HepG2 (cell line): ENCODE measurements around the gene CSTPP1. TPM values are rescaled to one million over a fixed set of nuclear protein-coding genes. Genes with fewer than 3 reads are reported as not detected.

Source experiments
- CCAR2 ChIP-seq: fragments of 200-400 bp; formaldehyde crosslinking; optimal IDR thresholded peaks from 2 replicates; pipeline ENCODE3; 2018; ENCODE audit warnings: low read depth, mild to moderate bottlenecking, low read length, moderate library complexity
- ESRRA ChIP-seq: sonication (generic); formaldehyde crosslinking; IDR thresholded peaks from 2 replicates; pipeline ENCODE4 v1.5.1; 2020; ENCODE audit warnings: mild to moderate bottlenecking, low read depth, missing genetic modification reagents
- FOXA3 ChIP-seq: IDR thresholded peaks from 2 replicates; pipeline ENCODE4 v1.6.1; 2016; ENCODE audit warnings: missing genetic modification reagents, missing compliant biosample characterization
- FOXC1 ChIP-seq: sonication (generic); formaldehyde crosslinking; IDR thresholded peaks from 2 replicates; pipeline ENCODE4 v1.8.0; 2022; ENCODE audit warnings: mild to moderate bottlenecking, missing genetic modification reagents, borderline replicate concordance
- FOXJ3 ChIP-seq: sonication (generic); formaldehyde crosslinking; IDR thresholded peaks from 2 replicates; pipeline ENCODE4 v1.4.0; 2020; ENCODE audit warnings: missing genetic modification reagents, mild to moderate bottlenecking, borderline replicate concordance
- FOXO1 ChIP-seq: sonication (generic); formaldehyde crosslinking; IDR thresholded peaks from 2 replicates; pipeline ENCODE4 v1.4.0; 2020; ENCODE audit warnings: missing genetic modification reagents
- MAX ChIP-seq: IDR thresholded peaks from 2 replicates; pipeline ENCODE4 v1.6.1; 2012; ENCODE audit warnings: inconsistent platforms
- NCOA2 ChIP-seq: sonication (generic); formaldehyde crosslinking; IDR thresholded peaks from 2 replicates; pipeline ENCODE4 v1.8.0; 2022; ENCODE audit warnings: inconsistent platforms
- RERE ChIP-seq: IDR thresholded peaks from 2 replicates; pipeline ENCODE4 v1.6.1; 2016; ENCODE audit warnings: low read depth, missing genetic modification reagents, missing compliant biosample characterization
- SRSF1 ChIP-seq: fragments of 200-400 bp; formaldehyde crosslinking; optimal IDR thresholded peaks from 2 replicates; pipeline ENCODE3; 2017; ENCODE audit warnings: mild to moderate bottlenecking, low read depth, low read length, moderate library complexity
- TCF12 ChIP-seq, 2 experiments: fragments of 450-650 bp in 1 of 2; sonication (generic) in 1 of 2; formaldehyde crosslinking in 1 of 2; IDR thresholded peaks; 2 replicates each; pipeline versions ENCODE4 v1.6.1 to v1.8.0; 2017 to 2022; ENCODE audit warnings: antibody characterized with exemption in 1 of 2, mild to moderate bottlenecking in 1 of 2, missing genetic modification reagents in 1 of 2, moderate library complexity in 1 of 2
- THAP11 ChIP-seq: IDR thresholded peaks from 2 replicates; pipeline ENCODE4 v1.6.1; 2016; ENCODE audit warnings: missing biosample characterization, missing genetic modification reagents
- ZBTB2 ChIP-seq: sonication (generic); formaldehyde crosslinking; IDR thresholded peaks from 2 replicates; pipeline ENCODE4 v1.8.0; 2022; ENCODE audit warnings: low read depth, missing genetic modification reagents
- ZFP41 ChIP-seq: sonication (generic); formaldehyde crosslinking; IDR thresholded peaks from 2 replicates; pipeline ENCODE4 v1.4.0; 2020; ENCODE audit warnings: mild to moderate bottlenecking, missing genetic modification reagents, borderline replicate concordance
- ZNF101 ChIP-seq: sonication (generic); formaldehyde crosslinking; IDR thresholded peaks from 2 replicates; pipeline ENCODE4 v1.4.0; 2020; ENCODE audit warnings: mild to moderate bottlenecking, low read depth, missing genetic modification reagents, borderline replicate concordance
- ZNF224 ChIP-seq: sonication (generic); formaldehyde crosslinking; IDR thresholded peaks from 2 replicates; pipeline ENCODE4 v1.5.0; 2020; ENCODE audit warnings: mild to moderate bottlenecking, missing genetic modification reagents
- ZNF256 ChIP-seq: sonication (generic); formaldehyde crosslinking; conservative IDR thresholded peaks from 2 replicates; pipeline ENCODE4 v1.4.0; 2020; ENCODE audit warnings: missing genetic modification reagents
- ZNF333 ChIP-seq: sonication (generic); formaldehyde crosslinking; IDR thresholded peaks from 2 replicates; pipeline ENCODE4 v1.4.0; 2020; ENCODE audit warnings: mild to moderate bottlenecking, missing genetic modification reagents, borderline replicate concordance
- ZNF367 ChIP-seq: sonication (generic); formaldehyde crosslinking; IDR thresholded peaks from 2 replicates; pipeline ENCODE4 v1.4.0; 2020; ENCODE audit warnings: missing genetic modification reagents, borderline replicate concordance
- ZNF556 ChIP-seq: sonication (generic); formaldehyde crosslinking; IDR thresholded peaks from 2 replicates; pipeline ENCODE4 v1.4.0; 2020; ENCODE audit warnings: mild to moderate bottlenecking, missing genetic modification reagents, borderline replicate concordance
- ZNF572 ChIP-seq: sonication (generic); formaldehyde crosslinking; IDR thresholded peaks from 2 replicates; pipeline ENCODE4 v1.5.1; 2020; ENCODE audit warnings: mild to moderate bottlenecking, missing genetic modification reagents
- ZNF883 ChIP-seq: sonication (generic); formaldehyde crosslinking; IDR thresholded peaks from 2 replicates; pipeline ENCODE4 v1.5.1; 2020; ENCODE audit warnings: mild to moderate bottlenecking, missing genetic modification reagents; ENCODE audit errors: not compliant biosample characterization
- polyA plus RNA-seq, 8 experiments: library from polyadenylated mRNA; depleted of rRNA in 3 of 8; stranded (reverse) in 7 of 8; unstranded in 1 of 8; fragments of >200 nt; fragmentation: Illumina TruSeq in 4 of 8; extraction: Trizol in 4 of 8; gene quantifications; 2 replicates each; pipeline versions ENCODE4 v1.2.1 to v1.2.3, GENCODE V29; 2011 to 2016; ENCODE audit warnings: low read depth in 4 of 8, missing spikeins in 1 of 8, mixed read lengths in 1 of 8; ENCODE audit not compliant: insufficient read depth in 1 of 8
- total RNA-seq, 5 experiments: library from RNA; depleted of rRNA; stranded (reverse); fragments of >200 nt; fragmentation: Illumina TruSeq; extraction: Trizol; gene quantifications; 2 replicates each; pipeline ENCODE4 v1.2.3, GENCODE V29; 2016; ENCODE audit warnings: low read depth in 1 of 5

Gene CSTPP1
- total and polyA plus RNA-seq, 2 of the 13 experiments (the other 11 are each of a cell fraction or from before 2014, with no cell fraction given) = 12.3 to 14.6 TPM

- TF ChIP-seq TCF12 (IDR thresholded peaks at IDR 0.05) (no peak), TCF12 (CRISPR knock-in tag; IDR thresholded peaks at IDR 0.05) (peak; percentile 75; the same call in 1 of the 2 replicates), ZBTB2 (CRISPR knock-in tag) (0 out of 2 replicates have a peak, but pooled peaks have one; percentile 29), RERE (CRISPR knock-in tag) (0 out of 2 replicates have a peak, but pooled peaks have one; percentile 16), ZFP41 (CRISPR knock-in tag) (0 out of 2 replicates have a peak, but pooled peaks have one; percentile 20), ZNF883 (CRISPR knock-in tag) (peak; percentile 5), ESRRA (CRISPR knock-in tag) (no peak; the same call in 1 of the 2 replicates), FOXJ3 (CRISPR knock-in tag) (0 out of 2 replicates have a peak, but pooled peaks have one; percentile 24), ZNF367 (CRISPR knock-in tag) (0 out of 2 replicates have a peak, but pooled peaks have one; percentile 19), NCOA2 (peak; percentile 66; the same call in 1 of the 2 replicates), SRSF1 (peak; percentile 93), ZNF572 (CRISPR knock-in tag) (peak; percentile 86; the same call in 1 of the 2 replicates), THAP11 (CRISPR knock-in tag) (peak; percentile 44; the same call in 1 of the 2 replicates), CCAR2 (peak; percentile 59), MAX (peak; percentile 46; the same call in 1 of the 2 replicates), FOXC1 (CRISPR knock-in tag) (peak; percentile 51; the same call in 1 of the 2 replicates), ZNF256 (CRISPR knock-in tag) (no peak), FOXO1 (CRISPR knock-in tag) (peak; percentile 47; the same call in 1 of the 2 replicates), ZNF333 (CRISPR knock-in tag) (peak; percentile 35; the same call in 1 of the 2 replicates), FOXA3 (CRISPR knock-in tag) (peak; percentile 70), ZNF224 (CRISPR knock-in tag) (peak; percentile 79), ZNF101 (CRISPR knock-in tag) (peak; percentile 27; the same call in 1 of the 2 replicates), ZNF556 (CRISPR knock-in tag) (peak; percentile 71; the same call in 1 of the 2 replicates)
Observed at GRCh38 chr11:47184711-47185304, 248.2 kb downstream of the CSTPP1 start (continued).
